GM13976 (cell line): Measurements from ENCODE around the gene ABTB2.

Experiments
- DNase-seq: peaks from one replicate; pipeline ENCODE4 v3.0.0; 2012; ENCODE audit warnings: low spot score
- in situ Hi-C: fragments of 300-500 bp; cut with MboI; formaldehyde crosslinking; loops from one replicate; pipeline ENCODE4 v1.12.0; 2022; ENCODE audit warnings: low sequenced_read_pairs, mixed read lengths, inconsistent platforms; ENCODE audit not compliant: unreplicated experiment
- TF ChIP-seq, protein P1 (sequence below): IDR thresholded peaks from 2 replicates; pipeline ENCODE4 v1.5.1; 2012; ENCODE audit warnings: borderline replicate concordance, mild to moderate bottlenecking; ENCODE audit not compliant: insufficient read depth; ENCODE audit errors: extremely low read depth, missing control alignments, control extremely low read depth

Gene ABTB2

GRCh38 chr11:34260072-34260575, 97.7 kb downstream of the ABTB2 start:
- in situ Hi-C loops: no loop called here
- TF ChIP-seq, protein P1, sequence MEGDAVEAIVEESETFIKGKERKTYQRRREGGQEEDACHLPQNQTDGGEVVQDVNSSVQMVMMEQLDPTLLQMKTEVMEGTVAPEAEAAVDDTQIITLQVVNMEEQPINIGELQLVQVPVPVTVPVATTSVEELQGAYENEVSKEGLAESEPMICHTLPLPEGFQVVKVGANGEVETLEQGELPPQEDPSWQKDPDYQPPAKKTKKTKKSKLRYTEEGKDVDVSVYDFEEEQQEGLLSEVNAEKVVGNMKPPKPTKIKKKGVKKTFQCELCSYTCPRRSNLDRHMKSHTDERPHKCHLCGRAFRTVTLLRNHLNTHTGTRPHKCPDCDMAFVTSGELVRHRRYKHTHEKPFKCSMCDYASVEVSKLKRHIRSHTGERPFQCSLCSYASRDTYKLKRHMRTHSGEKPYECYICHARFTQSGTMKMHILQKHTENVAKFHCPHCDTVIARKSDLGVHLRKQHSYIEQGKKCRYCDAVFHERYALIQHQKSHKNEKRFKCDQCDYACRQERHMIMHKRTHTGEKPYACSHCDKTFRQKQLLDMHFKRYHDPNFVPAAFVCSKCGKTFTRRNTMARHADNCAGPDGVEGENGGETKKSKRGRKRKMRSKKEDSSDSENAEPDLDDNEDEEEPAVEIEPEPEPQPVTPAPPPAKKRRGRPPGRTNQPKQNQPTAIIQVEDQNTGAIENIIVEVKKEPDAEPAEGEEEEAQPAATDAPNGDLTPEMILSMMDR: no peak
- no peak for DNase-seq

GRCh38 chr11:34259087-34259486, 98.7 kb downstream of the ABTB2 start:
- in situ Hi-C loops: no loop called here
- TF ChIP-seq, protein P1: no peak
- DNase-seq: no peak

GRCh38 chr11:34256626-34257025, 101.2 kb downstream of the ABTB2 start:
- in situ Hi-C loops: no loop called here
- DNase-seq: no peak
- TF ChIP-seq, protein P1: no peak

DNA sequence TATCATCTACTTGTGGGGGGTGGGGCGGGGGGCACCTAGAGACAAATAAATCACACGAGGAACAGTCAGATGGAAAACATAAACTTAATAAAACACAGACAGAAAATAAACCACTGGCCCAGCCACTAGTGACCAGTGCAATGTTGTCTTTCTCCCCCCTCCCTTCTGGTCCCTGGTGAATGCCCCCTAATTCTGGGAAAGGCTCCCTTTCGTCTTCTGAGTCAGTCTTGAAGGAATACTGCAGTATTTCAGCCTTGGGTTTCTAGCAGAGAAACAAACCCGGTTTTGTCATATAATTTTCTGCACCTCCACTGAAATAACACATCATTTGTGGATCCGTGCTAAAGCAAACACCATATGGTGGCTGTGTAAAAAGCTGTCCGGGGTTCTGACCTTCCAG, 101.7 kb downstream of the ABTB2 start:
- in situ Hi-C loops: no loop called here
- no peak for DNase-seq
- TF ChIP-seq, protein P1: no peak

DNA sequence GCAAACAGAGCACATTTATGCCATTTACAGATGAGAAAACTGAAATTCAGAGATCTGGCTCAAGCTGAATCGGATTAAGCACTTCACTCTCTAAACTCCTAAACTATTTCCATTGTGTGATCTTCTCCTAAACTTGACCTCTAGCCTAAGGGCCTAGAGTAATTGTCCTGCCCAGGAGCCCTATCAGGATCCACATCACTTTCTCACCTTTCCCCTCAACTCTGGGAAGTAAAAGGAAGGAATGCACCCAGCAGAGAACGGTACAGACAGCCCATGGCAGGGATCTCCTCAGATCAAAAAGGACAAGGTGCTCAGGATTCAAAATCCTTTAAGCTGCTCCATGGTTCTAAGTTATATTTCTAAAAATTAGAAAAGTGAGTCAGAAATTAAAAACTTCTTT, 102.7 kb downstream of the ABTB2 start:
- in situ Hi-C loops: no loop called here
- DNase-seq: no peak
- TF ChIP-seq, protein P1: no peak

GRCh38 chr11:34254011-34254410, 103.8 kb downstream of the ABTB2 start:
- in situ Hi-C loops: no loop called here
- TF ChIP-seq, protein P1: no peak
- no peak for DNase-seq

DNA sequence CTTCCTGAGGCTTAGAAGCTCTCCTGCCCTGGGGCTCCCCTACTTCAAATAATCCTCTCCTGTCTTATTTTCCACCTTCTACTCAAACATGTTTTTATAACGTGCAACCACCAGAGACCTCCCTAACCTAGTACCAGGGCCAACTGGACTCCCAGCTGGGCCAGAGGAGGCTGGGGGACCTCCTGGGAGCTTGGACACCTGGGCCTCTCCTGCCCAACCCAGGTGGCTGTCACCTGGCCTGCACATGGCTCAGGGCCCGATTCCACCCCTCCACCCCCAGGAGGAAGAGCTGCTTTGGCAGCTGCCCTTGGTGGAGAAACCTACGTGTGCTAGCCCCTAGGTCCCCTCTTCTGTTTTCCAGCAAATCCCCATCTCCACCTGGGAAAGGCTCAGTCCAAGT, 105.2 kb downstream of the ABTB2 start:
- in situ Hi-C loops: no loop called here
- DNase-seq: no peak
- TF ChIP-seq, protein P1: no peak
